ENCODE results near the gene ATP10B. TPM values are rescaled to one million over a fixed set of nuclear protein-coding genes. Genes with fewer than 3 reads are reported as not detected.

The ATP10B gene
- total and polyA plus RNA-seq, 11 donors: 0.03 to 0.35 (median 0.09) TPM; not detected in 4

GRCh38 chr5:160635663-160636062 lies 216.3 kb downstream of the ATP10B start:
- H3K27ac ChIP-seq: no peak overlapping the region
- no peaks in the 10 kb centered on the region for H3K9me3 ChIP-seq
- DNase-seq: no peak
- H3K36me3 ChIP-seq: no peaks in the 10 kb centered on the region
- WGBS, 4 donors: 66 to 75% (median 70%) methylated on average over 4 of the region's 4 CpGs
- TF ChIP-seq CTCF (IDR thresholded peaks at IDR 0.05) (no peak), POLR2A (IDR thresholded peaks at IDR 0.05) (no peak)
- ATAC-seq: no peak
- no peak overlapping the region for H3K4me3 ChIP-seq
- no peaks in the 10 kb centered on the region for H3K4me1 ChIP-seq
- intact Hi-C loops (cut with DNase I): no loop called here
- H3K27me3 ChIP-seq: peaks cover 0 to 13% (median 0%) of the 10 kb centered on the region in 9 donors

DNA sequence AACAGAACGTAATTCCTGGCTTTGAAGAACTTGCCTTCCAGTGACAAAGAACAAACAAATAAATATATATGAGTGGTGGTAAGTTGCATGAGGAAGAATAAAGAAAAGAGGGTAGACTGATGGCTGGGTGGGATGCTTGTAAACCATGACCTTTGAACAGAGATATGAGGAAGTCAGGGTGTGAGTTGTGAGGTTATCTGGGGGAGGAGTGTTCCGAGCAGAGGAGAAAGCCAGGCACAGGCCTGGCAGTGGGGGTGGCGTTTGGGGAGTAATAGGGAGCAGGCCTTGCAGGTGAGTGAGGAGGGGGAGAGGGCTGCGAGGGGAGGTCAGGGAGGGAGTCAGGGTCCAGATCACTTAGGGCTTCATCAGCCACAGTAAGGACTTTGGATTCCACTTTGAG lies 217.0 kb downstream of the ATP10B start:
- 50 to 59% (median 53%) methylated on average over 4 of the region's 4 CpGs for WGBS, 4 donors
- Histone ChIP-seq H3K27ac (no peak overlapping the region), H3K4me3 (no peak overlapping the region), H3K27me3 (peaks cover 0 to 13% (median 0%) of the 10 kb centered on the region in 9 donors), H3K9me3 (no peaks in the 10 kb centered on the region), H3K36me3 (no peaks in the 10 kb centered on the region), H3K4me1 (no peaks in the 10 kb centered on the region)
- no peak for DNase-seq
- no peak for ATAC-seq
- TF ChIP-seq POLR2A (IDR thresholded peaks at IDR 0.05): no peak
- TF ChIP-seq CTCF (IDR thresholded peaks at IDR 0.05): no peak
- intact Hi-C loops (cut with DNase I): no loop called here

- no peaks in the 10 kb centered on the region for H3K36me3 ChIP-seq
- TF ChIP-seq CTCF (IDR thresholded peaks at IDR 0.05) (no peak), POLR2A (IDR thresholded peaks at IDR 0.05) (no peak)
- WGBS, 4 donors: 56 to 70% (median 66%) methylated on average over 2 of the region's 2 CpGs
- H3K27me3 ChIP-seq: peaks cover 0 to 8% (median 0%) of the 10 kb centered on the region in 9 donors
- no peaks in the 10 kb centered on the region for H3K4me1 ChIP-seq
- H3K4me3 ChIP-seq: no peak overlapping the region
- intact Hi-C loops (cut with DNase I): no loop called here
- DNase-seq: no peak
- H3K9me3 ChIP-seq: no peaks in the 10 kb centered on the region
- H3K27ac ChIP-seq: no peak overlapping the region
- ATAC-seq: no peak
Observed at GRCh38 chr5:160629003-160629402, 223.0 kb downstream of the ATP10B start.

DNA sequence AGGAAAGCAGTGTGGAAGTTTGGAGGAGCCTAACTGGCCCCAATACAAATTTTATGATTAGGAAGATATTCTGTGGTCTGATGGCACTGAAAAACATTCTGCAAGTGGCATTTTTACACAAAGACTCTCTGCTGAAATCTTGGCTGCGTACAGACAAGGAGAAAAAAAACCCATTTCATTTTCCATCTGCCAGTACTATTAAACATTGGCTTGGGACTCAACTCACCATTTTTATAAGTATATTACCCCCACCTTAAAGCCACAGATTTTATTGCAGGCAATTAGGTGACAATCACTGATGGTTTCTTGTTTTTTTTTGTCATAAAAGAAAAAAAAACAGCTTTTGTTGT lies 223.4 kb downstream of the ATP10B start:
- no peaks in the 10 kb centered on the region for H3K4me1 ChIP-seq
- no peak for DNase-seq
- H3K36me3 ChIP-seq: no peaks in the 10 kb centered on the region
- no peak for ATAC-seq
- intact Hi-C loops (cut with DNase I): no loop called here
- 57 to 76% (median 65%) methylated on average over 1 of the region's 1 CpG for WGBS, 4 donors
- no peak overlapping the region for H3K27ac ChIP-seq
- peaks cover 0 to 8% (median 0%) of the 10 kb centered on the region in 9 donors for H3K27me3 ChIP-seq
- H3K9me3 ChIP-seq: no peaks in the 10 kb centered on the region
- no peak for TF ChIP-seq CTCF (IDR thresholded peaks at IDR 0.05)
- TF ChIP-seq POLR2A (IDR thresholded peaks at IDR 0.05): no peak
- no peak overlapping the region for H3K4me3 ChIP-seq
